Activated naive CD4-positive, alpha-beta T cell treated with anti-CD3 and anti-CD28 coated beads, Interleukin-2, amount 50 U/mL, for 24 hours (primary cell): Measurements from ENCODE around the gene MEG3.

Experiments
- H3K27ac Mint-ChIP-seq: one replicate; pipeline ENCODE4 v1.8.0; 2021; ENCODE audit warnings: mild to moderate bottlenecking, mixed read lengths
- H3K27me3 Mint-ChIP-seq: one replicate; pipeline ENCODE4 v1.8.0; 2021; ENCODE audit warnings: mixed read lengths
- H3K36me3 Mint-ChIP-seq: one replicate; pipeline ENCODE4 v1.8.0; 2021; ENCODE audit warnings: mixed read lengths
- H3K4me1 Mint-ChIP-seq: one replicate; pipeline ENCODE4 v1.8.0; 2021; ENCODE audit warnings: mixed read lengths
- H3K4me3 Mint-ChIP-seq: one replicate; pipeline ENCODE4 v1.8.0; 2021; ENCODE audit warnings: mild to moderate bottlenecking, mixed read lengths
- H3K9me3 Mint-ChIP-seq: one replicate; pipeline ENCODE4 v1.8.0; 2021; ENCODE audit warnings: mixed read lengths

MEG3 gene

DNA sequence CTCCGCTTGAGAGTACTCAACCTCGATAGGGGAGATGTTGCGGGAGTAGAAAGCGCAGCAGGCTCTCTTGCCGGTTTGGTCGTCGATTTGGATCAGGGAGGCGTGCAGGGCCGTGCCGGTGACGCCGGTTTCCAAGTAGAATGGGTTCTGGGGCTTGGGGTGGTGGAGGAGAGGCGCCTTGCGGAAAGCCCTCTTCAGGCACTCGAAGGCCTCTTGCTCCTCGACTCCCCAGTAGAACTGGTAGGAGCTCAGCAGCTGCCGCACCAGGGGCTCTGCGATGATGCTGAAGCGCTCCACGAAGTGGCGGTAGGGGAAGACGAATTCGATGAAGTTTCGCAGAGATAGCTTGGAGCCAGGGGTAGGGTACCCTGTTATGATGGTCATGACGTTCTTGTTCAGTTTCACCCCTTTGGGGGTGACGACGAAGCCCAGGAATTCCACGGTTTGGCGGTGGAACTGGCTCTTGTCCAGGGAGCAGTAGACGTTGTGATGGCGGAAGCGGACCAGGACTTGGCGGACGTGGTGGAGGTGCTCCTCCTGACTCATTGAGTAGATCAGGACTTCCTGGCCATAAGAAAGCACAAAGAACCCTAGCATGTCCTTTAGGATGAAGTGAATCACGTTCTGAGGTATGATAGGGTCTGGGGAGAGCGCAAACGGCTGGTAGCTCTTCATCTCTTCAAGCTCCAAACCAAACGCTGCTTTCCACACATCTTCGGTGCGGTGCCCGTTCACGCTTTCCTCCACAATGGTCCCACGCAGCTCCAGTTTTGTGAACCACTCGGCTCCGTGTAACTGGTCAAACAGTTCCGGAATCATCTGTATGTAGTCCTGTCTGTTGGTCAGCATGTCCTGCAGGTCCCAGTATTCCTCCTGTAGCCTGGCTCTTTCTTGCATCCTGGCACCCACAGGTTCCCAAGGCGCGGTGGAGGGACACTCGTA, 56.4 kb downstream of the MEG3 start:
- H3K9me3 Mint-ChIP-seq = no peaks in the 10 kb centered on the region

DNA sequence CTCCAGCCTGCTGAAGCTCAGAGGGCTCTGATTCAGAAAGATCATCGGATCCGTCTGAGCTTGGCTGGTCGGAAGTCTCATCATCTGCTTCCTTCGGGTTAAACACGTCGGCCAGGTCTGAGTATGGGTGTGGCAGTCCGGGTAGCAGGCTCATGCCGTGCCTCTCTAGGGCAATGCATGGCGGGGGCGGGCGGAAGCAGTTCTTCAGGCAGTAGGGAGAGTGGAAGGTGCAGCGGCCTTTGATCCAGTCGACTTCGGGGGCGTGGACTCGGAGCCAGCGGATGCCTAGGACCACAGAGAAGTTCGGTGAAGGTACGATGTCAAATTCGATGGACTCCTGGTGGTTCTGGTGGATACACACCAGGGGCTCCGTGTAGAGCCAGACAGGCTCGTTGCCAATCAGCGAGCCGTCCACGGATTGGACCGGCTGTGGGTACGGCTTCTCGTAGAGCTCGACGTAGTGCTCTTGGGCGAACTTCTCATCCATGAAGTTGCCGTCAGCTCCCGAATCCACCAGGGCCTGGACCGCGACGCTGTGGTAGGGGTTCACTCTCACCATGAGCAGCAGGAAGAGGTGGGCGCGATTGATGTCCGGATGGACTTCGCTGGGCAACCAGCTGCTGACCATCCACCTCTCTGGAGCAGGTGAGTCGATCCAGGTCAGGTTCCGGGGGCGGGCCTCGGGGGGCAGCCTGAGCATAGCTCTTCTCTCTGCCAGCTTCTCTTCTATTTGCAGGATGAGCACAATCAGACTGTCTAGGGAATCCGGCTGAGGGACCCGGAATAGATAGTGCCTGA, 57.3 kb downstream of the MEG3 start:
- H3K36me3 Mint-ChIP-seq = no peaks in the 10 kb centered on the region
- no peaks in the 10 kb centered on the region for H3K27me3 Mint-ChIP-seq
- no peak overlapping the region for H3K4me3 Mint-ChIP-seq
- H3K27ac Mint-ChIP-seq = no peak overlapping the region
- no peaks in the 10 kb centered on the region for H3K4me1 Mint-ChIP-seq
- no peaks in the 10 kb centered on the region for H3K9me3 Mint-ChIP-seq

More for the DNA sequence above, 56.4 kb downstream of the MEG3 start:
- Mint-ChIP-seq H3K27ac (no peak overlapping the region), H3K4me1 (no peaks in the 10 kb centered on the region), H3K36me3 (no peaks in the 10 kb centered on the region), H3K27me3 (no peaks in the 10 kb centered on the region), H3K4me3 (no peak overlapping the region)

DNA sequence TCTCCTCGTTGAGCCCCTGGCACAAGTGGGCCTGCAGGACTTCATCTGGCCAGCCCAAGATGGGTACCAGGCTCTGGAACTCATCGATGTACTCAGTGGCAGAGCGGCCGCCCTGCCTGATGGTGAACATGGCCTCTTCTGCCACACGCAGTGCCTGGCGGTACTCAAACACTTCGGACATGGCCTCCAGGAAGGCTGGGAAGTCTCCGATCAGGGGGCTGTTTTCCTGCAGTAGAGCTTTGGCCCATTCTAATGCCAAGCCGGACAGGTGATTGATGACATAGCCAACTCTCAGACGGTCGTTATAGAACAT, 57.8 kb downstream of the MEG3 start:
- Mint-ChIP-seq H3K27ac (no peak overlapping the region), H3K27me3 (no peaks in the 10 kb centered on the region), H3K4me1 (no peaks in the 10 kb centered on the region), H3K36me3 (no peaks in the 10 kb centered on the region), H3K4me3 (no peak overlapping the region), H3K9me3 (no peaks in the 10 kb centered on the region)

DNA sequence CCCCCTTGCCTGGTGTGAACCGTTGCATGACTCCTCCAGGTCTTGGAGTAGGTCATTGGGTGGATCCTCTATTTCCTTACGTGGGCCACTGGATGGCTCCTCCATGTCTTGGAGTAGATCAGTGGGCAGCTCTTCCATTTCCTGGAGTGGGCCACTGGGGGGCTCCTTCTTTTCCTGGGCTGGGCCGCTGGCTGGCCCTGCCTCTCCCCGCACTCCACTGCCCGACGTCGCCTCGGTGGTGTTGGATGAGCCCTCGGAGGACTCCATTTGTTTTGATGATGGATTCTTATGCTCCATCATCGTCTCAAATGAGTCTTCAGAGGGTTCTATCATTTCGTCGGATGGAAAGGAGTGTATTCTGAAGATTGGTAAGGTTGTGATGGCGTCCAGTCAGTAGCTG, 58.5 kb downstream of the MEG3 start:
- H3K9me3 Mint-ChIP-seq = no peaks in the 10 kb centered on the region
- H3K36me3 Mint-ChIP-seq = no peaks in the 10 kb centered on the region
- H3K27ac Mint-ChIP-seq = no peak overlapping the region
- no peaks in the 10 kb centered on the region for H3K4me1 Mint-ChIP-seq
- H3K27me3 Mint-ChIP-seq = peaks cover 2% of the 10 kb centered on the region
- H3K4me3 Mint-ChIP-seq = no peak overlapping the region

DNA sequence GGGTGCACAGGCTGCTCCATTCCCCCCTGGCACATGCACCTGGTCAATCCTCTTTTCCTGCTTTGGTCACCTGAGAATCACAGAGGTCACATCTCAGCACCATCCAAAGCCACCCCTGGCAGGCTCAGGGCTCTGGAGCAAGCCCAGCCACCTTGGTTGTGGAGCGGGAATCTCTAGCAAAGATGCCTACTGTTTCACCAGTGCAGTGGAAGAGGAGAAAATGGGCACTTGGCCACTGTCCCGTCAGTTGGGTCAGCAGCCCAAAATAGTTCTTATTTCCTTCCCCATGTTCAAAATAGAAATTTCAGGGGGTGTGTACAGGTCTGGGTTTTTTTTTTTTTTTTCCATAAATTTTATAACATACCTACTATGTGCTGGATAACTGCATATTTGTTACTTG, 59.3 kb downstream of the MEG3 start:
- H3K4me3 Mint-ChIP-seq = no peak overlapping the region
- no peaks in the 10 kb centered on the region for H3K4me1 Mint-ChIP-seq
- H3K9me3 Mint-ChIP-seq = no peaks in the 10 kb centered on the region
- peaks cover 3% of the 10 kb centered on the region for H3K27me3 Mint-ChIP-seq
- H3K36me3 Mint-ChIP-seq = no peaks in the 10 kb centered on the region
- H3K27ac Mint-ChIP-seq = no peak overlapping the region

DNA sequence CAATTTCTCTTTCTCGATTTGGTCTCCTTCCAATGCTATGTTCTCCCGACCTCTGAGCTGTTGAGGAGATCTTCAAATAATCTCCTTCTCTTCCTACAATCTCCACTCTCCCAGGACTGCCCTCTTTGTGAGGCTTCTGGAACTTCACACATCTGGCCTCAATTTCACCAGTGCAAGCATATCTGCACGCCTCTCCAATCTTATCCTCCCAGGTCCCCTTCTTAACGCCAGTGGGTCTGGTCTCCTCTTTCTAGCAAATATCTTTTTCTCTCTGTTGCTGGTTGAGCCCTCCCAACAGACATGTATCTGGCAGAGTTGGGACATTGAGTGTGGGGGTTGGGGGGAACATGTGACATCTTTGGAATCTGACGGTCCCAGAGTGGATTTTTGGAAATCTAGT, 59.7 kb downstream of the MEG3 start:
- Mint-ChIP-seq H3K36me3 (no peaks in the 10 kb centered on the region), H3K4me1 (no peaks in the 10 kb centered on the region), H3K27me3 (peaks cover 3% of the 10 kb centered on the region), H3K9me3 (no peaks in the 10 kb centered on the region), H3K4me3 (no peak overlapping the region), H3K27ac (no peak overlapping the region)

DNA sequence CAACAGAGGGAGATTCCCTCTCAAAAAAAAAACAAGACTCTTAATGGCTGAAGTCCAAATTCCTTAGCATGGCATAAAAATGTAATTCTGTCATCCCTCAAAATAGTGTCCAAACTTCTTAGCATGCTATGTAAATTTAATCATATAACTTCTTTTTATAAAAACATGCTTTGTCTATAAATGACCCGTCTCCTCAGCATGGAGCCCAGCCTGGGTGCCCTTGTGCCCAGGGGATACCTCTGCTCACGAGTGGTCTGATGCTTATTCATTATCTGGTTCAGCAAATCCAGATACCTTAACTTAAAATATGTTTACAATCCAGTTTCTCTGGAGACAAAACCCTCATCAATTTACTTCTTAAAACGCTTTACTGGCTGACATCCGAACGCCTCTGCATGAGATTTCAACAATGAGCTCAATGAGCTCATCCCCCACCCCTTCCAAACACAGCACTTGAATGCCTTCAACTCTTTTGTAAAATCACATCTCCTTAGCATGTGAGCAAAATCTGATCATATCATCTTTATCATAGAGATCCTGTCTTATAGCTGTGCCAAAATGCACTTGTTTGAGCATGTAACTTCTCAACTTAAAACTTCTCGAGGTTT, 61.9 kb downstream of the MEG3 start:
- Mint-ChIP-seq H3K27ac (no peak overlapping the region), H3K4me3 (no peak overlapping the region), H3K9me3 (no peaks in the 10 kb centered on the region)

DNA sequence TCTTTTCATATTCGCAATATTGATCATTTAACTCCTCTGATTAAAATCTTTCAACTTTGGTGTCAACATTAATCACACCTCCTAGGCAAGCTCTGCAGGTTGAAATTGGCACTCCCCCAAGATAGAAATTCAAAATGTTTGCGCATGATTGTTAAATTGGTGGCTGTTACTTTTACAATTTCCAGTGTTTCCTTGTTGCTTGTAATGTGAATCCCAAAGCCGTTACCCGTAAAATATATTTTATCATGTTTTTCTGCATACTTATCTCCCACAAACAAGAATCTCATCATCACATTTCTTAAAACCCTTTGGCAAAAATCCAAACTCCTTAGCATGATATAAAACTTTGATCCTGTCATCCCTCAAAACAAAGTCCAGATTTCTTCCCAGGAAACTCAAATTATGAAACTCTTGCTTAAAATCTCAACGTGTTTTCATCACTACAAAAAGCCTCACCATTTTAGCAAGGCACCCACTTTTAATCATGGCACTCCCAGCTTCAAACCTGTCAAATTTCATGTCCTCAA, 62.9 kb downstream of the MEG3 start:
- H3K27me3 Mint-ChIP-seq = peaks cover 3% of the 10 kb centered on the region
- no peaks in the 10 kb centered on the region for H3K4me1 Mint-ChIP-seq
- no peaks in the 10 kb centered on the region for H3K36me3 Mint-ChIP-seq
- no peaks in the 10 kb centered on the region for H3K9me3 Mint-ChIP-seq
- H3K4me3 Mint-ChIP-seq = no peak overlapping the region
- no peak overlapping the region for H3K27ac Mint-ChIP-seq

More for the DNA sequence above, 61.9 kb downstream of the MEG3 start:
- H3K4me1 Mint-ChIP-seq = no peaks in the 10 kb centered on the region
- no peaks in the 10 kb centered on the region for H3K36me3 Mint-ChIP-seq
- peaks cover 3% of the 10 kb centered on the region for H3K27me3 Mint-ChIP-seq

DNA sequence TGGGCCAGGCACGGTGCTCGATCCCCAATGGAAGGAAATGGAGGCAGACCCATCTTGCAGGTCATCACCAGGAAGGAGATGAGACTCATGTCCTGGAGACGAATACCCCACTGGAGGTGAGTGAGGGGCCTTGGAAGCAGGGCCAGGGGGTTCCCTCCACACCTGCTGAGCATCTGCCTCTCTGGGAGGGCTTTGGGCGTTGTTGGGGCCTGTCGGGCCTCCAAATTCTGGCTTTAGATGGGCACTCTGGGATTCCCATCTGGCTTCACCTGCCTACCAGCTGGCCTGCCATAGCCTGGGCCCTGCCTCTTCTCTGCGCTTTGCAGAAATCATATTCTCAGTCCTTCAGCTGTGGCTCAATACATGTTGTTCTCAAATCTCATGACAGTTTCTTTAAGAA, 63.7 kb downstream of the MEG3 start:
- H3K27me3 Mint-ChIP-seq = peaks cover 3% of the 10 kb centered on the region
- no peaks in the 10 kb centered on the region for H3K4me1 Mint-ChIP-seq
- H3K9me3 Mint-ChIP-seq = no peaks in the 10 kb centered on the region
- H3K36me3 Mint-ChIP-seq = no peaks in the 10 kb centered on the region
- H3K27ac Mint-ChIP-seq = no peak overlapping the region
- no peak overlapping the region for H3K4me3 Mint-ChIP-seq

DNA sequence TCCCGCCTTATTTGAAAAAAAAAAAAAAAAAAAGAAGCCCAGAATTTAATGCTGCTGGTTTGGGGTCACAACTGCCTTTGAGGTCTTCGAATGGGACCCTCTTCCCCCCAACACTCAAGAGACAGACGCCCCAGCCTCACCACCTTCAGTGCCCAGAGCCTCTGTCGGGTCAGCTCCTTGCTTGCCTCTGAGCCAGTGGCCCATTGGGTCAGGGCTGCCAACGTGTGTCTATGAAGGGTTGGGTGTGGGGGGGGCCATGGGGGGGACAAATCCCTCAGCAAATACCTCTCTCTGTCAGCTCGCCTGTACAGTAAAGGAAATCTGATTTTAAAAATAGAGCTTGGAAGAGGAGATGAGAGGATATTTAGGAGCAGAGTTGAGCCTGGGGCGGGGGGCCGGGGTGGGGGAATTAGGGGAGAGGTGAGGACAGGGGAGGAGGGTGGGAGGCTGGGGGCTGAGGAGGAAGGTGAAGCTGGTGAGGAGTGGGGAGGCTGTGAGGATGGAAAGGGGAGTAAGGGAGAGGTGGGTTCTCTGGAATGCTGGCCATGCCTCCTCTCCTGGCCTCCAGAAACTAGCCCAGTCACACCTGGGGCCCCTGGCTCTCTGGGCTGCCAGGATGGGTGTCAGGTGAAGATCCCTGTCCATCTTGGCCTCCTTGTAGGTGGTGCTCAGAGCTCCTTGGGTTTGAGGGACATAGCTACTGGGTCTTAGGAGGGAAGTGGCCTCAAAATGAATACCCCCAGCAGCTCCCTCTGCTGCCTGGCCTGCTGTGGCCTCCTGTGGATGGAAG, 64.3 kb downstream of the MEG3 start:
- Mint-ChIP-seq H3K4me3 (no peak overlapping the region), H3K9me3 (no peaks in the 10 kb centered on the region), H3K36me3 (no peaks in the 10 kb centered on the region), H3K27me3 (peaks cover 7% of the 10 kb centered on the region), H3K4me1 (no peaks in the 10 kb centered on the region), H3K27ac (no peak overlapping the region)

DNA sequence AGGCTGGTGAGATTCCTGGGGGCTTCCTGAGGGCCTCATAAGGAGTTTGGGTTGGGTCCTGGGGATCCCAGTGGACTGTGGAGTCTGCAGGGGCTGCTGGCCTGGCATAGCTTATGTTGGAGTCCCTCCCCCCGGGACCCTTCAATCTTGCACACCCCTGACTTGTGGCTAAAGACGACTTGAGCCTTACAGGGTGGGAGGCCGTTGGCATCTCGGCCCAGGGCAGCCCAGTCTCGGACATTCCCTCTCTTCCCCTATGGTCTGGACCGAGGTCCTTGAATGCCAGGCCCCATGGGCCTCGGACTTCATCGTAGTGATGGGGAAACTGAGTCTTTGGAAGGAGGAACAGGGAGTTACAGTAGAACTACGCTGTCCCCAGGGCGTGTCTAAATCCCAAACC, 65.1 kb downstream of the MEG3 start:
- peaks cover 9% of the 10 kb centered on the region for H3K27me3 Mint-ChIP-seq
- H3K9me3 Mint-ChIP-seq = no peaks in the 10 kb centered on the region
- H3K4me1 Mint-ChIP-seq = no peaks in the 10 kb centered on the region
- no peak overlapping the region for H3K4me3 Mint-ChIP-seq
- H3K36me3 Mint-ChIP-seq = no peaks in the 10 kb centered on the region
- H3K27ac Mint-ChIP-seq = no peak overlapping the region

DNA sequence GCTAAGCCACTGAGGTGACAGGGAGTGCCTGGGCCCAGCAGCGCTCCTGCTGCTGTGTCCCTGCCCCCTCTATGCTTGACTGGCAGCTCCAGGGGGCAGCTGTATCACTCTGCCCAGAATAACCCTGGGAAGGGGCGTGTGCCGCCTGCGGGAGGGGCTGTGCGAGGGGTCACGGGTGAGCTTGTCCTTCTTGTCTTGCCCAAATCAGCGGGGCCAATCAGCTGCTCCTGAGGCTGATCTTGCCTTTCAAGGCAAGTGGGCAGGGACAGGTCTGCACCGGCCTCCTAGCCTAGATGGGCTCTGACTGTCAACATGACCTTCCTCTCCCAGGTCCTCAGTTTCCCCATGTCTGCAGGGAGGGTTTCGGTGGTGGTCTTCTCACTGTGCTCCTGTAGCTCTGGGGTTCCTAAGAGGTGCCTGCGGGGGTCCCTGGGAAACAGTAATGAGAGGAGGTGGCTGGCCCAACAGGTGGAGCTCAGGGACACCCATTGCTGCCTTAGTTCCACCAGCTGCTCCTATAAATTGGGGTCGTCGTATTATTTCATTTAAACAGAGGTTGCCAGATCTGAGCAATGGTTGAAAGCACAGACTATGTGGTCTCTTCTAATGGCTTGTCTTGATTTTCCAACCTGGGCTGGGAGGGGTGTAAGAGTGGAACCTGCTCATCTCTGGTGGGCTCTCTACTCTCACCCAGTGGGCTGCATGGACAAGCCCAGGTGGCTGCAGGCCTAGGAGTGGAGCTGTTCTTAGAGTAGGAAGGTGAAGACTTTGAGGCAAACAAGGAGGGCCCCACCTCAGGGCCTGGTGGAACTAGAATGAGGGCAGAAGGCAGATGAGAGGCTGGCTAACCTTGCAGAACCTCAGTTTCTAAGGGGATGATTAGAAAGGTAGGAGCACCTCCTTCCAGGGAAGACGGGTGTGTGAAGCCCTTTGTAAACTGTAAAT, 65.9 kb downstream of the MEG3 start:
- H3K36me3 Mint-ChIP-seq = no peaks in the 10 kb centered on the region
- H3K4me3 Mint-ChIP-seq = no peak overlapping the region
- H3K4me1 Mint-ChIP-seq = no peaks in the 10 kb centered on the region
- H3K9me3 Mint-ChIP-seq = no peaks in the 10 kb centered on the region
- no peak overlapping the region for H3K27ac Mint-ChIP-seq
- peaks cover 11% of the 10 kb centered on the region for H3K27me3 Mint-ChIP-seq

DNA sequence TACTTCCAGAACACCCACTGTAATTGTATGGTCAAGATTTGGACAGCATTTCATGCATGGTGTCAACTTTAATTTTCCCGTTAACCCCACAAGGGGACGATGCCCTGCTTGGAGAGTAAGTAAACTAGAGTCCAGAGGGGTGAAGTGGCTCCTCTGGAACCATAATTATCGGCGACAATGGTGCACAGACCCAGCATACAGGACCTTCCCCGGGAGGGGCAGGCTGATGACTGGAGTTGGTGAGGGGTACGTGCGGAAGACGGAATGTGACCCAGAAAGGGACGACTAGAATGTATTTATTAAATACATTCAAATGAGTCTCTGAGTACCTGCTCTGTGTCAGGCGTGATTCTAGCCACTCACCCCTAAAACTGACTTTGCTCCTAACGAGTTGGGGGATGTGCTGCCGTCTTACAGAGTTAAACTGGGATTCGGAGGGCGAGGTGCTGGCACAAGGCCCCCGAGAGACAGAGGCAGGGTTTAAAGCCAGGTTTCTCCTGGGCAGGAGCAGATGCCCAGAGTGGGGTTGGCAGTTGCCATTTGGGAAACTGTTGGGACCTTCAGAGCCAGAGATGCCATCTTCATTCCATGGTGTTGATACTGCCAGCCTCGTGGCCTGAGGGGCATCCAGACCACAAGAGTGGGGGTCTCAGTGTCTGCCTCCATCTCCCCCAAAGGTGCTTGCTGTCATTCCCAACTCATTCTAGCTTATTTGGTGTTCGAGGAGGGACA, 66.7 kb downstream of the MEG3 start:
- no peak overlapping the region for H3K4me3 Mint-ChIP-seq
- peaks cover 15% of the 10 kb centered on the region for H3K27me3 Mint-ChIP-seq

DNA sequence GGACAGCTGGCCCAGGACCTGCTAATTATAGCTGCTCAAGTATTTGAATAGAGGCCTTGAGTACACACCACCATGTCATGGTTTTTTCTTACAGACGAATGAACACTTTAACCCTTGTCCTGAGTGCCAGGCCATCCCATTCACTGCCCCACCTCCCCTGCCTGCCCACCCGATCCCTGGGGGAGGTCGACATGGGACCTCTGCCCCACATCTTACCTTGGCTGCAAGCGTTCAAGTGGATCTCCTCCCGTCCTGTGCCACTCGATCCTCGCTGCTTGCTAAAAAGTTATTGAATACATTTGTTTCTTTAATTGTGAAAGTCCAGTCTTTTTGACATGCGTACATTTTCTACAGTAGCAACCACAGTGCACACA, 67.3 kb downstream of the MEG3 start:
- peaks cover 15% of the 10 kb centered on the region for H3K27me3 Mint-ChIP-seq
- H3K27ac Mint-ChIP-seq = no peak overlapping the region
- H3K4me3 Mint-ChIP-seq = no peak overlapping the region
- H3K36me3 Mint-ChIP-seq = no peaks in the 10 kb centered on the region
- no peaks in the 10 kb centered on the region for H3K9me3 Mint-ChIP-seq
- H3K4me1 Mint-ChIP-seq = no peaks in the 10 kb centered on the region

More for the DNA sequence above, 66.7 kb downstream of the MEG3 start:
- H3K9me3 Mint-ChIP-seq = no peaks in the 10 kb centered on the region
- H3K27ac Mint-ChIP-seq = no peak overlapping the region
- no peaks in the 10 kb centered on the region for H3K36me3 Mint-ChIP-seq
- H3K4me1 Mint-ChIP-seq = no peaks in the 10 kb centered on the region
